HG02970 (cell line): ENCODE data around the gene TENM3.
"Not testable (repeated sequence)": the region's sequence is repeated elsewhere in the genome, so short reads cannot be mapped to it uniquely, and the experiment has no call there.

Source experiments
- ATAC-seq: cut with Tn5 transposase; IDR thresholded peaks from one replicate; pipeline ENCODE4 v1.9.1; 2021; ENCODE audit warnings: mild to moderate bottlenecking, moderate library complexity, moderate number of reproducible peaks; ENCODE audit not compliant: unreplicated experiment, low FRiP score

The TENM3 gene

GRCh38 chr4:182225257-182225852 is 17.8 kb upstream of the TENM3 start:
- ATAC-seq: no peak

- ATAC-seq: no peak
Observed at GRCh38 chr4:182227611-182228010, 15.6 kb upstream of the TENM3 start.

GRCh38 chr4:182228991-182229577 is 14.1 kb upstream of the TENM3 start:
- no peak for ATAC-seq

GRCh38 chr4:182230256-182230655 is 12.9 kb upstream of the TENM3 start:
- no peak for ATAC-seq

- ATAC-seq: no peak
Observed at GRCh38 chr4:182231080-182231479, 12.1 kb upstream of the TENM3 start.

- ATAC-seq: no peak
Observed at GRCh38 chr4:182231496-182231895, 11.7 kb upstream of the TENM3 start.

- no peak for ATAC-seq
Observed at GRCh38 chr4:182233310-182234090, 9.7 kb upstream of the TENM3 start.

- ATAC-seq: no peak
Observed at GRCh38 chr4:182235021-182235795, 8.0 kb upstream of the TENM3 start.

GRCh38 chr4:182236186-182236585 is 7.0 kb upstream of the TENM3 start:
- ATAC-seq: no peak

- not testable (repeated sequence) for ATAC-seq
Observed at GRCh38 chr4:182237010-182237409, 6.2 kb upstream of the TENM3 start.

- no peak for ATAC-seq
Observed at GRCh38 chr4:182238355-182238931, 4.8 kb upstream of the TENM3 start.

- no peak for ATAC-seq
Observed at GRCh38 chr4:182240161-182241130, 2.8 kb upstream of the TENM3 start.

- not testable (repeated sequence) for ATAC-seq
Observed at GRCh38 chr4:182242260-182242659, 942 bp upstream of the TENM3 start.

GRCh38 chr4:182242787-182243186 is 415 bp upstream of the TENM3 start:
- ATAC-seq: no peak

- ATAC-seq: no peak
Observed at GRCh38 chr4:182245041-182245440, 1.8 kb downstream of the TENM3 start.

- no peak for ATAC-seq
Observed at GRCh38 chr4:182245541-182246215, 2.5 kb downstream of the TENM3 start.

- no peak for ATAC-seq
Observed at GRCh38 chr4:182246401-182247205, 3.4 kb downstream of the TENM3 start.

- no peak for ATAC-seq
Observed at GRCh38 chr4:182248295-182248694, 5.1 kb downstream of the TENM3 start.
